ENCODE results near the gene CFLAR. TPM values are rescaled to one million over a fixed set of nuclear protein-coding genes. Genes with fewer than 3 reads are reported as not detected.

The CFLAR gene
- total and polyA plus RNA-seq, 2 of the 13 experiments (the other 11 are each of a cell fraction or from before 2014, with no cell fraction given): 43.8 to 92.1 TPM

DNA sequence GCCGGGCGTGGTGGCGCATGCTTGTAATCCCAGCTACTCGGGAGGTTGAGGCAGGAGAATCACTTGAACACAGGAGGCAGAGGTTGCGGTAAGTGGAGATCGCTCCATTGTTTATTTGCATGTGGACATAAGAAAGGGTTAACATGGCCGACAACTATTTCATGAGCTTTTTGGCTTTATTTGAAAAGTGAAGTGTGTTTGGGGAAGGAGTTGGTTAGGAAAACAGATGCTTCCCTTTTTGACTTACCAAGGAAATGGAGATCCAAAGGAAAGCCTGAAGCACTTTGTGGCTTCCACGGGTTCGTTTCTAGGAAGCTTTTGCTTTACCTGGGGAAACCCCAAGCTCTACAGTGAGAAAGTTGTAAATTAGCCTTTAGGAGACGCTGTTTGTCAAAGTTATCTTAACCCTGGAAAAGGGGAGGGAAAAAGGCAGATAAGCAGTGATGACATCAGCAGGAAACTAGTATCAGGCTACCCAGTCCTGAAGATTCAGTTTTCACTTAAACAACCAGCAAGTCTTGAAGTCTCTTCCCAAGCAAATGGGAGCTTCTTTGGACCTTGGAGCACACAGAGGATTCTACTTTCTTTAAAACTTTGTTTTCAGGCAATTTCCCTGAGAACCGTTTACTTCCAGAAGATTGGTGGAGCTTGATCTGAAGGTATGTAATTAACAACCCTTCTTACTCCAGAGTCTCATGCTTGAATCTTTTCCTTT, 66.8 kb downstream of the CFLAR start, which contains the start of gene CASP10 (continued):
- TF ChIP-seq, protein P1, sequence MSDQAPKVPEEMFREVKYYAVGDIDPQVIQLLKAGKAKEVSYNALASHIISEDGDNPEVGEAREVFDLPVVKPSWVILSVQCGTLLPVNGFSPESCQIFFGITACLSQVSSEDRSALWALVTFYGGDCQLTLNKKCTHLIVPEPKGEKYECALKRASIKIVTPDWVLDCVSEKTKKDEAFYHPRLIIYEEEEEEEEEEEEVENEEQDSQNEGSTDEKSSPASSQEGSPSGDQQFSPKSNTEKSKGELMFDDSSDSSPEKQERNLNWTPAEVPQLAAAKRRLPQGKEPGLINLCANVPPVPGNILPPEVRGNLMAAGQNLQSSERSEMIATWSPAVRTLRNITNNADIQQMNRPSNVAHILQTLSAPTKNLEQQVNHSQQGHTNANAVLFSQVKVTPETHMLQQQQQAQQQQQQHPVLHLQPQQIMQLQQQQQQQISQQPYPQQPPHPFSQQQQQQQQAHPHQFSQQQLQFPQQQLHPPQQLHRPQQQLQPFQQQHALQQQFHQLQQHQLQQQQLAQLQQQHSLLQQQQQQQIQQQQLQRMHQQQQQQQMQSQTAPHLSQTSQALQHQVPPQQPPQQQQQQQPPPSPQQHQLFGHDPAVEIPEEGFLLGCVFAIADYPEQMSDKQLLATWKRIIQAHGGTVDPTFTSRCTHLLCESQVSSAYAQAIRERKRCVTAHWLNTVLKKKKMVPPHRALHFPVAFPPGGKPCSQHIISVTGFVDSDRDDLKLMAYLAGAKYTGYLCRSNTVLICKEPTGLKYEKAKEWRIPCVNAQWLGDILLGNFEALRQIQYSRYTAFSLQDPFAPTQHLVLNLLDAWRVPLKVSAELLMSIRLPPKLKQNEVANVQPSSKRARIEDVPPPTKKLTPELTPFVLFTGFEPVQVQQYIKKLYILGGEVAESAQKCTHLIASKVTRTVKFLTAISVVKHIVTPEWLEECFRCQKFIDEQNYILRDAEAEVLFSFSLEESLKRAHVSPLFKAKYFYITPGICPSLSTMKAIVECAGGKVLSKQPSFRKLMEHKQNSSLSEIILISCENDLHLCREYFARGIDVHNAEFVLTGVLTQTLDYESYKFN (CRISPR knock-in tag; conservative IDR thresholded peaks at IDR 0.05): peak; percentile 64; the same call in 1 of the 2 replicates
- TF ChIP-seq ZNF878 (CRISPR knock-in tag; IDR thresholded peaks at IDR 0.05): no peak; the same call in 1 of the 2 replicates
- TF ChIP-seq, protein P2, sequence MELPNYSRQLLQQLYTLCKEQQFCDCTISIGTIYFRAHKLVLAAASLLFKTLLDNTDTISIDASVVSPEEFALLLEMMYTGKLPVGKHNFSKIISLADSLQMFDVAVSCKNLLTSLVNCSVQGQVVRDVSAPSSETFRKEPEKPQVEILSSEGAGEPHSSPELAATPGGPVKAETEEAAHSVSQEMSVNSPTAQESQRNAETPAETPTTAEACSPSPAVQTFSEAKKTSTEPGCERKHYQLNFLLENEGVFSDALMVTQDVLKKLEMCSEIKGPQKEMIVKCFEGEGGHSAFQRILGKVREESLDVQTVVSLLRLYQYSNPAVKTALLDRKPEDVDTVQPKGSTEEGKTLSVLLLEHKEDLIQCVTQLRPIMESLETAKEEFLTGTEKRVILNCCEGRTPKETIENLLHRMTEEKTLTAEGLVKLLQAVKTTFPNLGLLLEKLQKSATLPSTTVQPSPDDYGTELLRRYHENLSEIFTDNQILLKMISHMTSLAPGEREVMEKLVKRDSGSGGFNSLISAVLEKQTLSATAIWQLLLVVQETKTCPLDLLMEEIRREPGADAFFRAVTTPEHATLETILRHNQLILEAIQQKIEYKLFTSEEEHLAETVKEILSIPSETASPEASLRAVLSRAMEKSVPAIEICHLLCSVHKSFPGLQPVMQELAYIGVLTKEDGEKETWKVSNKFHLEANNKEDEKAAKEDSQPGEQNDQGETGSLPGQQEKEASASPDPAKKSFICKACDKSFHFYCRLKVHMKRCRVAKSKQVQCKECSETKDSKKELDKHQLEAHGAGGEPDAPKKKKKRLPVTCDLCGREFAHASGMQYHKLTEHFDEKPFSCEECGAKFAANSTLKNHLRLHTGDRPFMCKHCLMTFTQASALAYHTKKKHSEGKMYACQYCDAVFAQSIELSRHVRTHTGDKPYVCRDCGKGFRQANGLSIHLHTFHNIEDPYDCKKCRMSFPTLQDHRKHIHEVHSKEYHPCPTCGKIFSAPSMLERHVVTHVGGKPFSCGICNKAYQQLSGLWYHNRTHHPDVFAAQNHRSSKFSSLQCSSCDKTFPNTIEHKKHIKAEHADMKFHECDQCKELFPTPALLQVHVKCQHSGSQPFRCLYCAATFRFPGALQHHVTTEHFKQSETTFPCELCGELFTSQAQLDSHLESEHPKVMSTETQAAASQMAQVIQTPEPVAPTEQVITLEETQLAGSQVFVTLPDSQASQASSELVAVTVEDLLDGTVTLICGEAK (IDR thresholded peaks at IDR 0.05): no peak
- TF ChIP-seq, protein P2 (CRISPR knock-in tag; IDR thresholded peaks at IDR 0.05): no peak; the same call in 1 of the 2 replicates
- no peak for TF ChIP-seq ZNF614 (CRISPR knock-in tag; IDR thresholded peaks at IDR 0.05; ENCODE audit: borderline replicate concordance)
- no peak for TF ChIP-seq ZFP36L1 (CRISPR knock-in tag; IDR thresholded peaks at IDR 0.05)
- no peak for TF ChIP-seq ZKSCAN1 (IDR thresholded peaks at IDR 0.05; ENCODE audit: low read length)
- no peak for TF ChIP-seq TRIM24 (CRISPR knock-in tag; IDR thresholded peaks at IDR 0.05)
- TF ChIP-seq SYNCRIP (IDR thresholded peaks at IDR 0.05; ENCODE audit: insufficient read depth, low read depth, low read length): no peak
- TF ChIP-seq ZNF33B (CRISPR knock-in tag; IDR thresholded peaks at IDR 0.05): peak; percentile 33; the same call in 1 of the 2 replicates
- TF ChIP-seq, protein P3, sequence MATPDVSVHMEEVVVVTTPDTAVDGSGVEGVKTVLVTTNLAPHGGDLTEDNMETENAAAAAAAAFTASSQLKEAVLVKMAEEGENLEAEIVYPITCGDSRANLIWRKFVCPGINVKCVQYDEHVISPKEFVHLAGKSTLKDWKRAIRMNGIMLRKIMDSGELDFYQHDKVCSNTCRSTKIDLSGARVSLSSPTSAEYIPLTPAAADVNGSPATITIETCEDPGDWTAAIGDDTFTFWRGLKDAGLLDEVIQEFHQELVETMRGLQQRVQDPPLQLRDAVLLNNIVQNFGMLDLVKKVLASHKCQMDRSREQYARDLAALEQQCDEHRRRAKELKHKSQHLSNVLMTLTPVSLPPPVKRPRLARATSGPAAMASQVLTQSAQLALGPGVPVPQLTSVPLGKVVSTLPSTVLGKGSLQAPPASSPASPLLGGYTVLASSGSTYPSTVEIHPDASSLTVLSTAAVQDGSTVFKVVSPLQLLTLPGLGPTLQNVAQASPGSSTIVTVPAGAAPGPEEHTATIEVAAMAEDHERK (CRISPR knock-in tag; IDR thresholded peaks at IDR 0.05; ENCODE audit: low read depth): no peak
- TF ChIP-seq ZNF460 (CRISPR knock-in tag; IDR thresholded peaks at IDR 0.05; ENCODE audit: borderline replicate concordance): no peak
